Measurements from ENCODE around the gene EDARADD. TPM values are rescaled to one million over a fixed set of nuclear protein-coding genes. Genes with fewer than 3 reads are reported as not detected.

The EDARADD gene
- total and polyA plus RNA-seq, 2 of the 8 experiments (the other 6 are each of a cell fraction or from before 2014, with no cell fraction given): 3.4 to 6.1 TPM

DNA sequence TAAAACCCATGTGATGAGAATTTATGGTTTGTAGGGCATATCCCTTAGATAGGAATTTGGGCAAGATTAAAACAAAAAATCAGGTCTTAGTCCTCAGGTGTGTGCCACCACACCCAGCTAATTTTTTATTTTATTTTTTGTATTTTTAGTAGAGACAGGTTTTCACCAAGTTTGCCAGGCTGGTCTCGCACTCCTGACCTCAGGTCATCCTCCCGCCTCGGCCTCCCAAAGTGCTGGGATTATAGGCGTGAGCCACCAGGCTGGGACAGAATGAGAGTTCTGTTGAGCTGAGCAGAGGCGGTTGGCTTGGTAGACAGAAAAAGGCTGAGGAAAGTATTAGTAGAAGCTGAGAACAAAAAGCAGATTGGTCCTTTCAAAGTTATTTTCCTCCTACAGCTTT lies 43.8 kb upstream of the EDARADD start (continued):
- TF ChIP-seq KDM1A (IDR thresholded peaks at IDR 0.05; ENCODE audit: borderline replicate concordance, low read length) (no peak), BCL11A (IDR thresholded peaks at IDR 0.05; ENCODE audit: low read depth in 2 of 2, low read length in 2 of 2) (no peak), JUN (IDR thresholded peaks at IDR 0.05; ENCODE audit: low read depth, low read length) (no peak), CHD2 (IDR thresholded peaks at IDR 0.05; ENCODE audit: low read length) (no peak), HDAC6 (IDR thresholded peaks at IDR 0.05; ENCODE audit: low read depth, low read length) (no peak)
